ENCODE measurements around the gene ORAI3.

DNA sequence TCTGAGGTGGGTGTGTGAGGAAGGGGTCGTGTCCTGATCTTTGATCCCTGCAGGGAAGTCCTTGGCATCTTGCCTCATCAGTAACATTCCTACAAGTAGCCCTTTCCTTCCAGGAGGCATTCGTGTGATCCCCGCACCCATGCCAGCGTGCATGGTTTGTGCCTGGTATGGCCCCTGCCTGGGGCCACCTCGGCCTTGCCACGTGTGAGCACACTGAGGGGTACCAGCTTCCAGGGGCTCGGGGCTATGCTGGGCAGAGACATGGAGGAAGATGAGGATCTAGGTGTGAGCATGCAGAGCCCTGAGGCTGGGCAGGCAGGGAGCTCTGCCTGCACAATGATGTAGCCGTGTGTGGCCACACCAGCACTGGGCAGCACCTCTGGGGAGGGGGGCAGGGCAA, 42.2 kb downstream of the ORAI3 start:
- TF ChIP-seq POLR2A (IDR thresholded peaks at IDR 0.05) = no peak
- TF ChIP-seq, protein P1, sequence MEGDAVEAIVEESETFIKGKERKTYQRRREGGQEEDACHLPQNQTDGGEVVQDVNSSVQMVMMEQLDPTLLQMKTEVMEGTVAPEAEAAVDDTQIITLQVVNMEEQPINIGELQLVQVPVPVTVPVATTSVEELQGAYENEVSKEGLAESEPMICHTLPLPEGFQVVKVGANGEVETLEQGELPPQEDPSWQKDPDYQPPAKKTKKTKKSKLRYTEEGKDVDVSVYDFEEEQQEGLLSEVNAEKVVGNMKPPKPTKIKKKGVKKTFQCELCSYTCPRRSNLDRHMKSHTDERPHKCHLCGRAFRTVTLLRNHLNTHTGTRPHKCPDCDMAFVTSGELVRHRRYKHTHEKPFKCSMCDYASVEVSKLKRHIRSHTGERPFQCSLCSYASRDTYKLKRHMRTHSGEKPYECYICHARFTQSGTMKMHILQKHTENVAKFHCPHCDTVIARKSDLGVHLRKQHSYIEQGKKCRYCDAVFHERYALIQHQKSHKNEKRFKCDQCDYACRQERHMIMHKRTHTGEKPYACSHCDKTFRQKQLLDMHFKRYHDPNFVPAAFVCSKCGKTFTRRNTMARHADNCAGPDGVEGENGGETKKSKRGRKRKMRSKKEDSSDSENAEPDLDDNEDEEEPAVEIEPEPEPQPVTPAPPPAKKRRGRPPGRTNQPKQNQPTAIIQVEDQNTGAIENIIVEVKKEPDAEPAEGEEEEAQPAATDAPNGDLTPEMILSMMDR (IDR thresholded peaks at IDR 0.05) = no peak
